ENCODE data around the gene FBXO3. TPM values are rescaled to one million over a fixed set of nuclear protein-coding genes. Genes with fewer than 3 reads are reported as not detected.

The FBXO3 gene
- total RNA-seq, 1 experiment from 2014 or later, result 42.0 TPM

DNA sequence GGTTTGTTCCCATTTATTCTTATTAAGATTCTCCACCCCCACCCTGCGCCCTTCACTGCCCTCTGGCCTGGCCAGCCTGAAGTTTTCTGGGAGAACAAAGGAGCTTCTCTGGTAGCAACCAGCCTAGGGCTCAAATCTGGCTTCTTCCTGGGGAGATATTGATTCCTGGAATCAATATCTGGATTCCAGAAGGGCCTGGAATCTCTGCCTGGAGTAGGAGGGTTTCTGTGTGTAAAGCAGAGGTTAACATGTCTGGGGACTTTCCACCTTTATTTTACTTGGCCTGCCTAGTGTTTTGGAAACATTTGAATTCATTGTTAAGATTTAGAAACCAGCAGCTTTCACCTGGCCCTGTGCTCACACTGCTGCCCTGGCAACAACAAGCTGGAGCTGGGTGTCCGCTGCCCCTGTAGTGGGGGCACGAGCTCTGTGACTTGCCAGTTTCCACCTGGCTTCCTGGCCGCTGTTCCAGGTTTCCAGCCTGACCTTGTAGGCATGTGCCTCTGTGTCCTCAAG is 79.2 kb downstream of the FBXO3 start:
- H3K9me2 ChIP-seq (replicated peaks; ENCODE audit: insufficient read depth, low read length), result no peaks in the 10 kb centered on the region
- H3K4me2 ChIP-seq (ENCODE audit: low read depth, low read length, poor library complexity, severe bottlenecking), result no peak overlapping the region
- no peak overlapping the region for H2AFZ ChIP-seq (ENCODE audit: low read length)
- H3K9me3 ChIP-seq (ENCODE audit: low read length), result no peaks in the 10 kb centered on the region
- no peak overlapping the region for H3K27ac ChIP-seq (ENCODE audit: low read length)
- H3K4me3 ChIP-seq (ENCODE audit: low read length), result no peak overlapping the region
- no peak for DNase-seq
- no peaks in the 10 kb centered on the region; the same call in 1 of the 2 replicates for H3K4me1 ChIP-seq (ENCODE audit: low read length)
- peaks cover 4% of the 10 kb centered on the region; the same call in 1 of the 2 replicates for H3K27me3 ChIP-seq (ENCODE audit: low read length)
- 0 out of 2 replicates have a peak, but pooled peaks cover 6% of the 10 kb centered on the region for H4K20me1 ChIP-seq (ENCODE audit: insufficient read depth, low read depth, low read length)
- H3K36me3 ChIP-seq (ENCODE audit: insufficient read depth, low read length), result no peaks in the 10 kb centered on the region
- no peak overlapping the region for H3K9ac ChIP-seq (ENCODE audit: low read length)
- no peaks in the 10 kb centered on the region for H3K79me2 ChIP-seq (ENCODE audit: low read length)

DNA sequence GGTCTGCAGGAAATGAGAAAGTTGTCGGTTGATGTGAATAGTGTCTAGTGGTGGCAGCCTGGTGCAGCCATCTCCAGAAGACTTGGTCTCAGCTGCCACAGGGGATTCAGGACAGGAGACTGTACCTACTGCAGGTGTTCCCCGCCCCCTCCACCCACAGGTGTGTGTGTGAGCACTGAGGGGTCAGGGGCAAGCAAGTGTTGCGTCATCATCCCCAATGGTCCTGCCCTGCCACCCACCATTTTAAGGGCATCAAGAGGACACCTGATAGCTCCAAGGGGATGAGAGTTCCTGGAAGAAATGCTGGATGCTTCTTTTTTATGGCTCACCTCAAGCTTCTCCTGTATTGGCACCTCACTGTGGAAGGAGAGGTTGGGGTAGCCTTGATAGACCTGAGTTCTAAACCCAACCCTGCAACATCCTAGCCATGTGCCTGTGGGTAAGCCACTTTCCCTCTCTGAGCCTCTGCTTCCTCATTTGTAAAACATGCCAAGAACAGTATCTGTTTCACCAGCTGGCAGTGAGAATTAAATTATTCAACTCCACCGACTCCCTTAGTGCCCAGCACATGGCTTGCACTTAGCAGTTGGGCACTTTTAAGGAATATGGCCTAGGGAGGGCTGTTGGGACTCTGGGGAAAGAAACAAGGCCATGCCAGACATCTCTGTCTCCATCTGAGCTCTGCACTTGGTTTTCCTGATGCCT is 79.8 kb downstream of the FBXO3 start:
- H3K4me3 ChIP-seq (ENCODE audit: low read length), result no peak overlapping the region
- H3K9me2 ChIP-seq (replicated peaks; ENCODE audit: insufficient read depth, low read length), result no peaks in the 10 kb centered on the region
- no peaks in the 10 kb centered on the region for H3K27me3 ChIP-seq (ENCODE audit: low read length)
- no peaks in the 10 kb centered on the region for H3K79me2 ChIP-seq (ENCODE audit: low read length)
- no peaks in the 10 kb centered on the region for H3K9me3 ChIP-seq (ENCODE audit: low read length)
- no peak overlapping the region for H3K4me2 ChIP-seq (ENCODE audit: low read depth, low read length, poor library complexity, severe bottlenecking)
- H2AFZ ChIP-seq (ENCODE audit: low read length), result no peak overlapping the region
- no peaks in the 10 kb centered on the region for H3K36me3 ChIP-seq (ENCODE audit: insufficient read depth, low read length)
- no peaks in the 10 kb centered on the region for H3K4me1 ChIP-seq (ENCODE audit: low read length)
- H3K27ac ChIP-seq (ENCODE audit: low read length), result no peak overlapping the region
- H4K20me1 ChIP-seq (ENCODE audit: insufficient read depth, low read depth, low read length), result 0 out of 2 replicates have a peak, but pooled peaks cover 3% of the 10 kb centered on the region
- DNase-seq, result no peak
- H3K9ac ChIP-seq (ENCODE audit: low read length), result no peak overlapping the region

DNA sequence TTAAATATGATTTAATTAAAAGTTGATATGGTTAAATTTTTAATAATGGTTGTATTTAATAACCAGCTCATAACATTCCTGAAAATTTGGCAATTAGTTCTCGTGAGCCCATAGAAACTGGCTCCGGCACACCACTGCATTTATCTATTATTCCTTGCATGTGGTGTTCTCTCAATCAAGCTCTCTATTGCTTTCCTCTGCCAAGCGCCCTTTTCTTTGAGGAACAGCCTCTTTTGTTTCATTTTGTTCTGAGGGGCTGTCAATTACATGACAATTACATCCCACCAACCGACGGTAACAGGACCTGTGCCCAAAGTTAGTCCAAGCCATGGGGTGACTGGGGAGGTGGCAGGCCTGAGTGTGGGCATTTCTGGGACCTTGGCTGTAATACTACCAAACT is 81.8 kb downstream of the FBXO3 start:
- Histone ChIP-seq H3K27me3 (ENCODE audit: low read length) (no peaks in the 10 kb centered on the region), H3K9me2 (replicated peaks; ENCODE audit: insufficient read depth, low read length) (no peaks in the 10 kb centered on the region), H3K27ac (ENCODE audit: low read length) (no peak overlapping the region), H3K9ac (ENCODE audit: low read length) (no peak overlapping the region), H3K9me3 (ENCODE audit: low read length) (no peaks in the 10 kb centered on the region), H4K20me1 (ENCODE audit: insufficient read depth, low read depth, low read length) (0 out of 2 replicates have a peak, but pooled peaks cover 3% of the 10 kb centered on the region), H3K79me2 (ENCODE audit: low read length) (no peaks in the 10 kb centered on the region), H3K36me3 (ENCODE audit: insufficient read depth, low read length) (no peaks in the 10 kb centered on the region), H3K4me3 (ENCODE audit: low read length) (no peak overlapping the region), H2AFZ (ENCODE audit: low read length) (no peak overlapping the region), H3K4me2 (ENCODE audit: low read depth, low read length, poor library complexity, severe bottlenecking) (no peak overlapping the region), H3K4me1 (ENCODE audit: low read length) (no peaks in the 10 kb centered on the region)
- no peak for DNase-seq

DNA sequence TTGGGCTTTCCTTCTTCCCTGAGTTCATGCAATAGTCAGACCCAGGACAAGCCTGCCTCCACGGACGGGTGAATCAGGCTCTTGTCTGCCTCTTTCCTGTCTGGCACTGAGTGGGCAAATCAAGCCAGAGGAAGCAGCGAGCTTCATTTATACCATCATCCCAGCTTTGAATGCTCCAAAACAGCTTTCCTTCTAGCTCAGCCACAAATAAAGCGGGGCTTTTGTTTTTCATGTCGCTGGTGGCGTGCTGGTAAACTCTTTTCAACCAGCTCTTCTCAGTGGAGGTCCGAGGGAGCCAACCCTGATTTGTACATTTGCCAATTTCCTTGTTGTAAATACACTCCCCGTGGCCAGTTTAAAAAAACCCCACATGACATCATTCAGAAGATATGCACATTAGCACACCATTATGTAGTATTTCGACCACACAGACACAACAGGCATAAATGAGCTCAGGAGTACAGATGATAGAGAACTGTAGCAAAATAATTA is 82.3 kb downstream of the FBXO3 start:
- Histone ChIP-seq H3K9me2 (replicated peaks; ENCODE audit: insufficient read depth, low read length) (no peaks in the 10 kb centered on the region), H3K36me3 (ENCODE audit: insufficient read depth, low read length) (no peaks in the 10 kb centered on the region), H3K27ac (ENCODE audit: low read length) (no peak overlapping the region), H3K27me3 (ENCODE audit: low read length) (no peaks in the 10 kb centered on the region), H3K9ac (ENCODE audit: low read length) (no peak overlapping the region), H3K4me1 (ENCODE audit: low read length) (no peaks in the 10 kb centered on the region), H4K20me1 (ENCODE audit: insufficient read depth, low read depth, low read length) (0 out of 2 replicates have a peak, but pooled peaks cover 3% of the 10 kb centered on the region), H3K4me2 (ENCODE audit: low read depth, low read length, poor library complexity, severe bottlenecking) (no peak overlapping the region), H3K79me2 (ENCODE audit: low read length) (no peaks in the 10 kb centered on the region), H2AFZ (ENCODE audit: low read length) (no peak overlapping the region), H3K9me3 (ENCODE audit: low read length) (no peaks in the 10 kb centered on the region), H3K4me3 (ENCODE audit: low read length) (no peak overlapping the region)
- no peak for DNase-seq

DNA sequence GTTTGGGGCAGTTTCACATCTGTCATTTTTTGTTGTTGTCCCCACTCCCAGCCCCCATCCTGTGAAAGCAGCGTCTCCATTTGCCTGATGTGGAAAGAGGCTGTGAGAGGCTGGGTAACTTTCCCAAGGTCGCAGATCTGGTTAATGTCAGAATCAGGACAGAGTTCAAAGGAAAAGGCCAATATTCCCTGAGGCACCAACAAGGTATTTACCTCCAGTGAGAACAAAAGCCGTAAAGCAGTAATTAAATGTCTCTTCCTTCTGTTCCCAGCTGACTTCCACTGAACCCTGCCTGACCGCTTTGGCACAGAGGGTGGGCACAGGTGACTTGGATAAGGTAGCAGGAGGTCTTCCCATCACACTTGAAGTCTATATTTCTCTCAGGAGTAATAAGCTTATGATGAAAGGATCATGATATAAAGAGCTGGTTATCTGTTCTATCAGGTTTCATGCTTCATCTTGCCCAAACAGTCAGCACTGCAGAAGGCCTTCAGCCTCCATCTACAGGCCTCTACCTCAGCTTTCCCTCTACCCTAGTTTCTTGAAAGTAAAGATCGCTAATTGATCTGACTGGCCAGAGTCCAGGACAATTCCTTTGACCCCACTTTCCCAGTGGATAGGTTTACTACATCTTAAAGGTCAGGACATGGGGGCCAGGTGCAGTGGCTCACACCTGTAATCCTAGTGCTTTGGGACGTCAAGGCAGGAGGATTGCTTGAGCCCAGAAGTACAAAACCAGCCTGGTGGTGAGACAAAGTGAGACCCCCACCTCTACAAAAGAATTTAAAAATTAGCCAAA is 83.1 kb downstream of the FBXO3 start:
- H2AFZ ChIP-seq (ENCODE audit: low read length), result no peak overlapping the region
- DNase-seq, result no peak
- no peaks in the 10 kb centered on the region for H3K27me3 ChIP-seq (ENCODE audit: low read length)
- no peaks in the 10 kb centered on the region for H3K36me3 ChIP-seq (ENCODE audit: insufficient read depth, low read length)
- H3K27ac ChIP-seq (ENCODE audit: low read length), result no peak overlapping the region
- no peak overlapping the region for H3K9ac ChIP-seq (ENCODE audit: low read length)
- H3K4me3 ChIP-seq (ENCODE audit: low read length), result no peak overlapping the region
- H3K4me1 ChIP-seq (ENCODE audit: low read length), result no peaks in the 10 kb centered on the region
- H3K9me2 ChIP-seq (replicated peaks; ENCODE audit: insufficient read depth, low read length), result no peaks in the 10 kb centered on the region
- no peaks in the 10 kb centered on the region for H3K9me3 ChIP-seq (ENCODE audit: low read length)
- no peak overlapping the region for H3K4me2 ChIP-seq (ENCODE audit: low read depth, low read length, poor library complexity, severe bottlenecking)
- H4K20me1 ChIP-seq (ENCODE audit: insufficient read depth, low read depth, low read length), result no peaks in the 10 kb centered on the region
- H3K79me2 ChIP-seq (ENCODE audit: low read length), result no peaks in the 10 kb centered on the region

Other genes starting within 250 kb of the FBXO3 start
- not detected in 2 replicates for gene C11orf91, start 73.7 kb downstream of the FBXO3 start, total RNA-seq (2014; rRNA removed; shearing (Covaris generic); ENCODE audit: low replicate concordance)
- 0.18 and 5.7 TPM in 2 replicates for gene CD59, start 38.1 kb downstream of the FBXO3 start, total RNA-seq (2014; rRNA removed; shearing (Covaris generic); ENCODE audit: low replicate concordance)
- 0.34 and 0.47 TPM in 2 replicates for gene LMO2, start 117.6 kb upstream of the FBXO3 start, total RNA-seq (2014; rRNA removed; shearing (Covaris generic); ENCODE audit: low replicate concordance)

All from Karpas-422 (cell line).